ENCODE measurements around the gene LIMCH1. TPM values are rescaled to one million over a fixed set of nuclear protein-coding genes. Genes with fewer than 3 reads are reported as not detected.

The LIMCH1 gene
- polyA plus RNA-seq, 1 of the 3 experiments (the other 2 are of a cell fraction): 1.2 TPM

DNA sequence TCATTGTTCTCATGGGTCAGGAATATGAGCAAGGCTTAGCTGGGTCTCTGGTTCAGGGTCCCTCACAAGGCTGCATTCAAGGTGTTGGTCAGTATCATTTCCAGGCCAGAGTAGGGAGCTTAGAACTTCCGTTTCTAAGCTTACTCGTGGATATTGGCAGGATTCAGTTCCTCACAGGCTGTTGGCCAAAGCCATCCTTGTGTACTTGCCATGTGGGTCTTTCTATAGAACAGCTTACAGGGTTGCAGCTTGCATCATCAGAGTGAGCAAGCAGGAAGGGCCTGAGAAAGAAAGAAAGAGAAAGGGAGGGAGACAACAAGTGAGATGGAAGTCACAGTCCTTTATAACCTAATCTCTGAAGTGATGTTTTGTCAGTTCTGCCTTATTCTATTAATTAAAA lies 5.1 kb upstream of the LIMCH1 start:
- H3K36me3 ChIP-seq (replicated peaks in 1 of 2; ENCODE audit: control insufficient read depth in 1 of 2, insufficient read depth in 2 of 2, low read length in 1 of 2): no peaks in the 10 kb centered on the region
- no peaks in the 10 kb centered on the region for H3K79me2 ChIP-seq (ENCODE audit: insufficient read depth)
- H3K9ac ChIP-seq: no peak overlapping the region
- H3K27ac ChIP-seq (ENCODE audit: low read depth in 2 of 2, low read length in 1 of 2): no peak overlapping the region
- no peak overlapping the region for H3K4me2 ChIP-seq
- no peaks in the 10 kb centered on the region for H3K27me3 ChIP-seq (ENCODE audit: insufficient read depth)
- TF ChIP-seq MXI1 (IDR thresholded peaks at IDR 0.05; ENCODE audit: low read depth, low read length): no peak
- TF ChIP-seq RAD21 (IDR thresholded peaks at IDR 0.05; ENCODE audit: low read length): no peak
- no peak for TF ChIP-seq FOSL2 (IDR thresholded peaks at IDR 0.05; ENCODE audit: borderline replicate concordance, low read depth)
- no peak for TF ChIP-seq GATA2 (CRISPR knock-in tag; IDR thresholded peaks at IDR 0.05)
- no peak for TF ChIP-seq FOXM1 (IDR thresholded peaks at IDR 0.05; ENCODE audit: low read depth)
- no peak for TF ChIP-seq SMC3 (IDR thresholded peaks at IDR 0.05; ENCODE audit: low read depth, low read length)
- peaks cover 0 to 4% of the 10 kb centered on the region in 2 experiments; a peak in 1 of 4 replicates for H3K4me1 ChIP-seq (ENCODE audit: control insufficient read depth in 1 of 2, insufficient read depth in 2 of 2, low read depth in 1 of 2, low read length in 1 of 2)
- H3K9me3 ChIP-seq: no peaks in the 10 kb centered on the region
- POLR2A ChIA-PET: no interaction called here
- no peaks in the 10 kb centered on the region for H4K20me1 ChIP-seq (ENCODE audit: insufficient read depth)
- CTCF ChIA-PET: no interaction called here
- no peak for DNase-seq
- H3K4me3 ChIP-seq (ENCODE audit: low read depth in 2 of 2, low read length in 1 of 2): no peak overlapping the region
- no peak overlapping the region for H2AFZ ChIP-seq (ENCODE audit: low read depth)
- H3F3A ChIP-seq (replicated peaks; ENCODE audit: insufficient read depth): no peaks in the 10 kb centered on the region
- no peaks in the 10 kb centered on the region for H3K9me2 ChIP-seq
- WGBS (ENCODE audit: low lambda C conversion rate): 32% methylated on average over 2 of the region's 2 CpGs

DNA sequence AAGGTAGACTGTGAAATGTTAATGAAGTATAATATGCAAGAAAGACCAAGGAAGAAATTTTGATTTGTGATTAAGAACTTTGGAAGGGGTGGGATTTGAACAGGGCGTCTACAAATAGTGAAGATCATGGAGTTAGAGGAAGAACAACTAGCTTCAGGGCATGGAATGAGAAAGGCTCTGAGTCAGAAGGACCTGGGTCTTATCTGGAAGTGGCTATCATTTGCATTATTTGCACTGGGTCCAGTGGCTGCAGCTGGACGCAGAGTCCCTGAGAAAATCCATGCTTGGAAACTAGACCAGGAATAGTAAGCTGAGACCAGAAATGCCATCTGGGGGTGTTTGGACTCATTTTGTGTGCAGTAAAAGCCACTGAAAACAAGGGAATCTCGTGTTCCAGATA lies 4.3 kb upstream of the LIMCH1 start:
- ChIA-PET POLR2A (no interaction called here), CTCF (interaction anchor here (0.9 to 1.2 kb wide), 2 partner anchors 10 to 110 kb away, joined by 3 read pairs; no protein-coding TSS in a partner anchor)
- WGBS (ENCODE audit: low lambda C conversion rate): 44% methylated on average over 3 of the region's 3 CpGs
- no peaks in the 10 kb centered on the region for H3K27me3 ChIP-seq (ENCODE audit: insufficient read depth)
- H3K79me2 ChIP-seq (ENCODE audit: insufficient read depth): no peaks in the 10 kb centered on the region
- H3K9ac ChIP-seq: no peak overlapping the region
- H3K4me2 ChIP-seq: no peak overlapping the region
- no peaks in the 10 kb centered on the region for H3K9me2 ChIP-seq
- no peaks in the 10 kb centered on the region for H3K9me3 ChIP-seq
- no peak for DNase-seq
- H3F3A ChIP-seq (replicated peaks; ENCODE audit: insufficient read depth): no peaks in the 10 kb centered on the region
- H3K36me3 ChIP-seq (replicated peaks in 1 of 2; ENCODE audit: control insufficient read depth in 1 of 2, insufficient read depth in 2 of 2, low read length in 1 of 2): no peaks in the 10 kb centered on the region
- H3K27ac ChIP-seq (ENCODE audit: low read depth in 2 of 2, low read length in 1 of 2): no peak overlapping the region
- no peaks in the 10 kb centered on the region for H4K20me1 ChIP-seq (ENCODE audit: insufficient read depth)
- peaks cover 0 to 2% of the 10 kb centered on the region in 2 experiments; a peak in 1 of 4 replicates for H3K4me1 ChIP-seq (ENCODE audit: control insufficient read depth in 1 of 2, insufficient read depth in 2 of 2, low read depth in 1 of 2, low read length in 1 of 2)
- H2AFZ ChIP-seq (ENCODE audit: low read depth): no peak overlapping the region
- H3K4me3 ChIP-seq (ENCODE audit: low read depth in 2 of 2, low read length in 1 of 2): no peak overlapping the region
- TF ChIP-seq MEF2A (IDR thresholded peaks at IDR 0.05; ENCODE audit: borderline replicate concordance, low read depth) (no peak), SMC3 (IDR thresholded peaks at IDR 0.05; ENCODE audit: low read depth, low read length) (no peak), RAD21 (IDR thresholded peaks at IDR 0.05; ENCODE audit: low read length) (no peak), FOSL2 (IDR thresholded peaks at IDR 0.05; ENCODE audit: borderline replicate concordance, low read depth) (no peak), FOXJ3 (CRISPR knock-in tag; IDR thresholded peaks at IDR 0.05) (no peak), TEAD4 (IDR thresholded peaks at IDR 0.05; ENCODE audit: borderline replicate concordance, insufficient read depth) (no peak), MXI1 (IDR thresholded peaks at IDR 0.05; ENCODE audit: low read depth, low read length) (no peak), RFX5 (IDR thresholded peaks at IDR 0.05; ENCODE audit: low read length) (no peak), ELF1 (IDR thresholded peaks at IDR 0.05) (no peak), NFIC (IDR thresholded peaks at IDR 0.05; ENCODE audit: borderline replicate concordance) (no peak)
- TF ChIP-seq, protein P1, sequence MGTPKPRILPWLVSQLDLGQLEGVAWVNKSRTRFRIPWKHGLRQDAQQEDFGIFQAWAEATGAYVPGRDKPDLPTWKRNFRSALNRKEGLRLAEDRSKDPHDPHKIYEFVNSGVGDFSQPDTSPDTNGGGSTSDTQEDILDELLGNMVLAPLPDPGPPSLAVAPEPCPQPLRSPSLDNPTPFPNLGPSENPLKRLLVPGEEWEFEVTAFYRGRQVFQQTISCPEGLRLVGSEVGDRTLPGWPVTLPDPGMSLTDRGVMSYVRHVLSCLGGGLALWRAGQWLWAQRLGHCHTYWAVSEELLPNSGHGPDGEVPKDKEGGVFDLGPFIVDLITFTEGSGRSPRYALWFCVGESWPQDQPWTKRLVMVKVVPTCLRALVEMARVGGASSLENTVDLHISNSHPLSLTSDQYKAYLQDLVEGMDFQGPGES (IDR thresholded peaks at IDR 0.05; ENCODE audit: low read depth, low read length): no peak
